Iris pigment epithelial cell (primary cell): ENCODE measurements around the gene MOCS2.
"Not testable (repeated sequence)": the region's sequence is repeated elsewhere in the genome, so short reads cannot be mapped to it uniquely, and the experiment has no call there.

Experiments
- DNase-seq: peaks from one replicate; pipeline ENCODE4 v3.0.0-alpha.2; 2011; ENCODE audit warnings: low read depth

The MOCS2 gene

GRCh38 chr5:53109443-53110127 lies at the start of gene MOCS2:
Gene MOCS2 (minus strand): TSS chr5:53109757. CDS start chr5:53107174, 2,583 bp downstream.
- DNase-seq, result peak; percentile 84

- peak; percentile 91 for DNase-seq
Measured at GRCh38 chr5:53151713-53152458, 42.3 kb upstream of the MOCS2 start.

DNA sequence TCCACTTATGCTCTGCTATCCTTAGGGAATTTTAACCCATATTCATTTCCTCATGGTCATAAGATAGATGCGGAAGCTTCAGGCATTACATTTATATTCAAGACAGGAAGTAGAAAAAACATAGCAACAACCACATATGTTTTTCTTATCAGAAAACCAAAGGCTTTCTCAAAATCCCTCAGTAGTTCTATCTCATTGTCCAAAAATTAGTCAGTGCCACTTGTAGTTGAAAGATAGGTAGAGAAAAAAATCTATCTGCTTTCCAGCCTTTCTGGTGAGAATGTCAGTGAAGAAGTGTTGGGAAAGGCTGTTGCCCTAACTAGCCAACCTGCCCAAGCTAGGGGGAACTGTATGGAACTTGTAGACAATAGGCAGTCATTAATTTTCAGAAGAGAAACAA lies 23.5 kb upstream of the MOCS2 start:
- DNase-seq, result no peak

GRCh38 chr5:53130266-53130665 lies 20.7 kb upstream of the MOCS2 start:
- DNase-seq, result peak; percentile 16

GRCh38 chr5:53128481-53128880 lies 18.9 kb upstream of the MOCS2 start:
- DNase-seq, result no peak

DNA sequence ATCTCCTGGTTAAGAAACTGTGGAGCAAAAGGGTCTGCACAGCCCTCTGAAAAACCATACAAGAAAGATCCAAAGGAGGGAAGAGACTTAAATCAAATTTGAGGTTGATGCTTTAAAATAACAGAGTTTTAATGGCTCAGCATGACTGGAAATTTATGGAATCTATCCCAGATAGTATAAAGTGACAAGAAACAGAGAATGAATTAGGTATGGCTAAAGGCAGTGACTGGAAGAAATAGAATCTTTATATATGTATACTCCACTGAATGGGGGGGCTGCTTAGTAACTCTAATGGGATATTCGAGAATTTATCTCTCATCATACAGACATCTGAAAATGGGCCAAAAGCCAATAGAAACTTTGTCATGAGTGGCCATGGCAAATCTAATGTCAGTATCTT lies 17.6 kb upstream of the MOCS2 start:
- DNase-seq, result no peak

GRCh38 chr5:53126521-53126920 lies 17.0 kb upstream of the MOCS2 start:
- DNase-seq, result peak; percentile 82

GRCh38 chr5:53123702-53124101 lies 14.1 kb upstream of the MOCS2 start:
- no peak for DNase-seq

DNA sequence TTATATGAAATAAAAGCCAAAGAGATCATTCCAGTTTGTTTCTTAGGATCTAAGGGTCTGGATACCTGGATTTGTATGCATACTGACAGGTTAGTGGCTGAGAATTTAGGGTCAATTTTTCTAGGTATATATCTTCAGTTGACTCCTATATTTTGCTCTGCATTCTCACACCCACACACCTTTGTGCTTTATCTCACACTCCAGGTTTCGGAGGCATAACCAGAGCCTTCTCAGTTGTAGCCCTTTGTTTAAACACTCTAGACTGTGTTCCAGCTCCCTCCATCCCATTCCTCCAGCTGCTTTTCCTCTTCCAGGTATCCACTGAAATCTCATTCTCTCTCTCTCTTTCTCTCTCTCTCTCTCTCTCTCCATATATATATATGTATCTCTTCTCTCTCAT lies 10.6 kb upstream of the MOCS2 start:
- DNase-seq, result no peak

DNA sequence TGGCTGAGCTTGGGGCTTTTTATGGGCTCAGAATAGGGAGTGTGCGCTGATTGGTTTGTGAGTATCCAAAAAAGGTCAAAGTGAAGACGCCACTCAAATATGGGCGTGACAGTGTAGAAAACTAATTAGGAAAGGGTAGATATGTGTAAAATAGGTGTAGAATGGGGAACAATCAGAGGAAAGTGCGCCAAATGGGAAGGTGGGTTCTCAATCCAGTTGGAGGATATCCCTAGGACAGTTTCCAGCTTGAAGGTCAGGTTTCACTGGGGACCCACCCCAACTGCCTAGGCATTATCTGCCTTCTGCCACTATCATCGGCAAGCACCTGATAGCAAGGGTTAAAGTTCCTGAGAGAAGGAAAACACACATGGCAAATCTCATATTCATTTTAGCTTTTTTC lies 9.3 kb upstream of the MOCS2 start:
- no peak for DNase-seq

DNA sequence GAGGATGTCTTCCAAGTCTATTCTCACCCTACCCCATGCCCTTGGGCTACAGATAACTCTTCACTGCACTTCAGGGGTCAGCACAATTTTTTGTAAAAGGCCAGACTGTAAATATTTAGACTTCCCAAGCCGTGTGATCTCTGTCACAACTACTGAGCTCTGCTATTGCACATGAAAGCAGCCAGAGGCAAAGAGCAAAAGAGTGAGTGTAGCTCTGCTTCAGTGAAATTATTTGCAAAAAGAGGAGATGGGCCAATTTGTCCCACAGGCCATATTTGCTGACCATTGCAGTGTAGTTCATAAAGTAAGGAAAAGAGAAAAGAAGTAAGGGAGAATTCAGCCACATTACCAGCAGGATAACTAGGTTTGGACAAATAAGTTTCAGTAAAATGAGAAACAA lies 7.0 kb upstream of the MOCS2 start:
- no peak for DNase-seq

DNA sequence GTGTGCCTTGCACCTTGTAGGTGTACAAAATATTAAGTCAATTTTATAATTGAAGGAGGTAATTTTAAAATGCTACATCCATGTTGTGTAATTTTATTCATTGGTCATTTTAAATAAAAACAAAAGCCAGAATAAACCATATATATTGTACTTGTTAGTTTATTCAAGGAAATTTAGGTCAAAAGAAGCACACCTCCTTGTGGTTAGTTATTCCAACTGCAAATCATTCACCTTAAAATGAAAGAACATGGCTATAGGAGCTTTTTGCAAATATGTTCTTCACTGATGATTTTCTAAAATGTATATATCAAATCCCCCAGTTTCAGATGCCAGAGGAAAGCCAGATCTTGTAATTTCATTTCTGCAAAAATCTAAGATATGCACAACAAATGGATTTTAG lies 5.4 kb upstream of the MOCS2 start:
- peak; percentile 55 for DNase-seq

GRCh38 chr5:53113947-53114346 lies 4.4 kb upstream of the MOCS2 start:
- no peak for DNase-seq

DNA sequence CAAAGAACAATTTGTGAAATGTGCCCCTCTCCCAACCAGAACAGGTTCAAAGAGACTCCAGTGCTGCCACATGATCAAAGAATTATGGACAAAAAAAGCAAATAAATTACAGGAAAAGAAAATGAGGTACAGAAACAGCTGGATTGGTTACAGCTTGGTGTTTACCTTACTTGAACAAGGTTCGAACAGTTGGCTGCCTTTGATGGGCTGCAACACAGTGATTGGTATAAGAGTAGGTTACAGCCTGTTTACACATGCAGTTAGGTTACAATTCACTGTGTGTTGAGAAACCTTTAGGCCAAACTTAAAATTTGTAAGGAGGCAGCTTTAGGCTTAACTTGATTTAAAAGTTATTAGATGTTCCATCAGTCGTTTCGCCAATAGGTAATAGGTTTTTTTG lies 3.4 kb upstream of the MOCS2 start:
- DNase-seq, result no peak

DNA sequence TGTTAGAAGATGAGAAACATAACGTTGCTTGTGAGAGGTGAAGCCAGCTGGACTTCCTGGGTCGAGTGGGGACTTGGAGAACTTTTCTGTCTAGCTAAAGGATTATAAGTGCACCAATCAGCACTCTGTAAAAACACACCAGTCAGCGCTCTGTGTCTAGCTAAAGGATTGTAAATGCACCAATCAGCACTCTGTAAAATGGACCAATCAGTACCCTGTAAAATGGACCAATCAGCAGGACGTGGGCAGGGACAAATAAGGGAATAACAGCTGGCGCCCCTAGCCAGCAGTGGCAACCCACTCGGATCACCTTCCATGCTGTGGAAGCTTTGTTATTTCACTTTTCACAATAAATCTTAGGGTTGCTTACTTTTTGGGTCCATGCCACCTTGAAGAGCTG lies 2.8 kb upstream of the MOCS2 start:
- not testable (repeated sequence) for DNase-seq

DNA sequence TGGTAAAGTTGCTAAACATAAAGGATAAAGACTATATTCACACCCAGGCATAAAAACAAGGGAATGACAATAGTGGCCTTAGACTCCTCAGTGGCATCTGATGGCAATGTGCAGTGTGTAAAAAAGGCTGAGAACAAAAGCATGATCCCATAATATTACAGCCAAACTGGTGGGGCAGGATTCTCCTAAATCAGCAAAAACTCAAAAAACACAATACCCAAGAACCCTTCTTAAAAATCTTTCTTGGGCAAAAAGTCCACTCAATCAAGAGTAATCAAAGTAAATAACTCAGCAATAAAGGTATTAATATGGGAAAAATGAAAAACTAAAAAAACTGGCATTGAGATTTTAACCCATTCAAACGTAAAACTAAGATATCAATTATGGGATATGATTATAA lies 1.6 kb upstream of the MOCS2 start:
- DNase-seq, result no peak

DNA sequence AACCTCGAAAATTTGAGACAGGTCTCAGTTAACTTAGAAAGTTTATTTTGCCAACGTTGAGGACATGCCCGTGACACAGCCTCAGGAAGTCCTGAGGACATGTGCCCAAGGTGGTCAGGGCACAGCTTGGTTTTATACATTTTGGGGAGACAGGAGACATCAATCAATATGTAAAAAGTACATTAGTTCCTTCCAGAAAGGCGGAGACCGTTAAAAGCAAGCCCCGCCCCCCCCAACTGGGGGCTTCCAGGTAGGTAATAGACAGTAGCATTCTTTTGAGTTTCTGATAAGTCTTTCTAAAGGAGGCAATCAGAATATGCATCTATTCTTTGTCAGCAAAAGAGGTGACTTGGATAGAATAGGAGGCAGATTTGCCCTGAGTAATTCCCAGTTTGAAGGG lies 599 bp upstream of the MOCS2 start:
- no peak for DNase-seq

- peak; percentile 26 for DNase-seq
Measured at GRCh38 chr5:53109056-53109442, 508 bp downstream of the MOCS2 start.

GRCh38 chr5:53105611-53106300 lies 3.8 kb downstream of the MOCS2 start:
- no peak for DNase-seq

GRCh38 chr5:53100606-53101005 lies 9.0 kb downstream of the MOCS2 start:
- DNase-seq, result peak; percentile 31

DNA sequence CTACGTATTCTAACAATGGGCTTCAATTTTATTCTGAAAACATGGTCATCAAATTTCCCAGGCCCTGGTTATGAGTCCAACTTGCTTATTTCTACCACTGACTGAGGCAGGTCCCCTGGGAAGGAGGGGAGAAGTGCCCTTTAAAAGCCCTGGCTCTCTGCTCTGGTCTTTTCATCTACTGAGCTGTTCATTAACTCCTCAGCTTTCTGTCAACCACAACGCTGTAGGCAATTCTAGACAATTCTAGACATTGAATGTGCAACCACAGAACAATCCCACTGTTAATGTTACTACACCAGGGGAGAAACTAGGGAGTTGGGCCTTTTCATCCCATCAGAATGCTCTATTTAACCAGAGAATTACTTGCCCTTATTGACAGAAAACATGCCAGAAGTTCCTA lies 10.0 kb downstream of the MOCS2 start:
- DNase-seq, result peak; percentile 23

DNA sequence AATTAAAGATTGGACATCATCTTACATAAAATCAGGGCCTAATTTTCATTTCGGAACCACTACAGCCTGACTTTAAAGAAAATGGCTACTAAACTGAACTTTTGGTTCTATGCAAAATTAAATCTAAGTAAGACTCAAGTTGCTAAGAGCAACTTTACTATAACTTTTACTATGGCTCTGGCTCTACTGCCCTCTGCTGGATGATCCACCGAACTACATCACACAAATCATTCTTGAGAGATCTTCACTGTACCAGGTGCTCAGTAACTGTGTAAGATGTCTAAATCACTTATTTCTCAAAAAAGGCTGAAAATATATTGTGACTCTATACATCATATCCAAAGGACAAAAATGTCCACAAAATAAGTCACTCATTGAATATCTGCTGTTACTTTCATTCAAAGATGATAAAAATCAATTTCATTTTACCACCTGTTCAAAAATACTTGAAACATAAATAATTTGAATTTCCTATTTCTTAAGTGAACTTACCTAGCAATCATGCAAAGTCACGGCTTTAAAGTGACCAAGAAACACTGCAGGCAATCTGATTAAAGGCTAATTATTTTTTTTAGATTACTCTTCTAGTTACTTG lies 13.5 kb downstream of the MOCS2 start:
- peak; percentile 64 for DNase-seq

- DNase-seq, result no peak
Measured at GRCh38 chr5:53095217-53095616, 14.3 kb downstream of the MOCS2 start.
